ENCODE measurements around the gene APOBEC4.

DNA sequence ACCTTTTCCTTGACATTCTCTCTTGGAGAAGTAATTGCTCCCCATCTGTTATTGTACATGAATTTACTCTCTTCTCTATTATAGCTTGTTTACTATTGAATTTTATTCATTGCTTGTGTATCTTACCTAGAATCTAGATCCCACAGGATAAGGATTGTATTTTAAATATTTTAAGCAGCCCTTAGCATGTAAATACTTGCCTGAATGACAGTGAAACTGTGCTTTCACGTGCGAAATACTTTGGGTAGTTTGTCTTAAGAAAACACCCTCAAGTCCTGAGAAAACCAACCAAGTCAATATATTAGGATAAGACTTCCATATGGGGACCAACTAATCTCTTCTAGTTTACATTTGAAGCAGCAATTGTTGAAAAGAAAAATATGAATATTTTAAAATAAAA, 32.8 kb downstream of the APOBEC4 start:
- TF ChIP-seq TAF1 (IDR thresholded peaks at IDR 0.05; ENCODE audit: borderline replicate concordance, insufficient read depth, low read length): no peak
- no peak for TF ChIP-seq SIN3A (IDR thresholded peaks at IDR 0.05; ENCODE audit: borderline replicate concordance, insufficient read depth, low read length)

Measured in PFSK-1 (cell line).